NCI-H69 (cell line): ENCODE measurements around the gene BMPR1A.
"Not testable (repeated sequence)": the region's sequence is repeated elsewhere in the genome, so short reads cannot be mapped to it uniquely, and the experiment has no call there.

Experiments used
- DNase-seq: peaks from one replicate; lab custom pipeline; 2025; lab: John Stamatoyannopoulos, UW

Gene BMPR1A

GRCh38 chr10:86940076-86940475, 183.7 kb downstream of the BMPR1A start:
- not testable (repeated sequence) for DNase-seq

GRCh38 chr10:86940677-86941076, 184.3 kb downstream of the BMPR1A start:
- no peak for DNase-seq

GRCh38 chr10:86941426-86941825, 185.0 kb downstream of the BMPR1A start:
- DNase-seq: no peak

GRCh38 chr10:86941991-86942421, 185.6 kb downstream of the BMPR1A start:
- no peak for DNase-seq

- no peak for DNase-seq
Measured at GRCh38 chr10:86942441-86943315, 186.3 kb downstream of the BMPR1A start.

- no peak for DNase-seq
Measured at GRCh38 chr10:86943316-86944030, 187.1 kb downstream of the BMPR1A start.

GRCh38 chr10:86944031-86944419, 187.6 kb downstream of the BMPR1A start:
- no peak for DNase-seq

GRCh38 chr10:86944471-86944870, 188.1 kb downstream of the BMPR1A start:
- DNase-seq: peak; percentile 3

GRCh38 chr10:86944907-86945306, 188.5 kb downstream of the BMPR1A start:
- DNase-seq: no peak

- DNase-seq: peak; percentile 45
Measured at GRCh38 chr10:86945361-86946212, 189.2 kb downstream of the BMPR1A start.

GRCh38 chr10:86946213-86947155, 190.1 kb downstream of the BMPR1A start:
- peak; percentile 75 for DNase-seq

- DNase-seq: not testable (repeated sequence)
Measured at GRCh38 chr10:86947806-86948205, 191.4 kb downstream of the BMPR1A start.

GRCh38 chr10:86950349-86950748, 193.9 kb downstream of the BMPR1A start:
- no peak for DNase-seq

- DNase-seq: no peak
Measured at GRCh38 chr10:86951184-86951761, 194.9 kb downstream of the BMPR1A start.

- no peak for DNase-seq
Measured at GRCh38 chr10:86952106-86952505, 195.7 kb downstream of the BMPR1A start.

GRCh38 chr10:86952697-86953096, 196.3 kb downstream of the BMPR1A start:
- DNase-seq: not testable (repeated sequence)

- no peak for DNase-seq
Measured at GRCh38 chr10:86953747-86954680, 197.6 kb downstream of the BMPR1A start.

- no peak for DNase-seq
Measured at GRCh38 chr10:86954681-86955500, 198.5 kb downstream of the BMPR1A start.
